ENCODE data around the gene SNX12.

SNX12 gene

GRCh38 chrX:71082822-71083221 is 14.7 kb upstream of the SNX12 start:
- TF ChIP-seq, protein P1, sequence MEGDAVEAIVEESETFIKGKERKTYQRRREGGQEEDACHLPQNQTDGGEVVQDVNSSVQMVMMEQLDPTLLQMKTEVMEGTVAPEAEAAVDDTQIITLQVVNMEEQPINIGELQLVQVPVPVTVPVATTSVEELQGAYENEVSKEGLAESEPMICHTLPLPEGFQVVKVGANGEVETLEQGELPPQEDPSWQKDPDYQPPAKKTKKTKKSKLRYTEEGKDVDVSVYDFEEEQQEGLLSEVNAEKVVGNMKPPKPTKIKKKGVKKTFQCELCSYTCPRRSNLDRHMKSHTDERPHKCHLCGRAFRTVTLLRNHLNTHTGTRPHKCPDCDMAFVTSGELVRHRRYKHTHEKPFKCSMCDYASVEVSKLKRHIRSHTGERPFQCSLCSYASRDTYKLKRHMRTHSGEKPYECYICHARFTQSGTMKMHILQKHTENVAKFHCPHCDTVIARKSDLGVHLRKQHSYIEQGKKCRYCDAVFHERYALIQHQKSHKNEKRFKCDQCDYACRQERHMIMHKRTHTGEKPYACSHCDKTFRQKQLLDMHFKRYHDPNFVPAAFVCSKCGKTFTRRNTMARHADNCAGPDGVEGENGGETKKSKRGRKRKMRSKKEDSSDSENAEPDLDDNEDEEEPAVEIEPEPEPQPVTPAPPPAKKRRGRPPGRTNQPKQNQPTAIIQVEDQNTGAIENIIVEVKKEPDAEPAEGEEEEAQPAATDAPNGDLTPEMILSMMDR (IDR thresholded peaks at IDR 0.05), result no peak
- no peak for TF ChIP-seq ZFX (IDR thresholded peaks at IDR 0.05; ENCODE audit: borderline replicate concordance)
- H3K27ac ChIP-seq, result no peak overlapping the region

DNA sequence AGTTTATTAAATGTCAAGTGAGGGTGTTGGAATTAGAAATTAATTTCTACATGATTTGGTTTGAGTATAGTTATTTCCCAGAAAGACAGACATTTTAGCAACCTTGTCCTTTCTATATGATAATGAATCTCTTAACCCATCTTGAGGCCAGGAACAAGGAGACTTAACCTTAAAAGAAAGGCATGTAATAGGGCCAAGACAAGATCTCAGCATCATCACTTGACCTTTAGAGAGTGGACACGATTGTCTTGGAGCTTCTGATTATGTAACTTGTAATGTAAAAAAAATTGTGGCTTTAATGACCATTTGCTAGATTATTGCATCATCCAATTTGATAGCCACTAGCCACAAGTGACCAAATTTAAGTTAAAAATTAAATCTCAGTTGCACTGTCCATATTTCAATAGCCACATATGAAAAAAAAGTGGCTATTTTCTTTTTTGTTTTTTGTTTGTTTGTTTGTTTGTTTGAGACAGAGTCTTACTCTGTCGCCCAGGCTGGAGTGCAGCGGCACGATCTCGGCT is 14.1 kb upstream of the SNX12 start:
- TF ChIP-seq, protein P1 (IDR thresholded peaks at IDR 0.05), result no peak
- TF ChIP-seq ZFX (IDR thresholded peaks at IDR 0.05; ENCODE audit: borderline replicate concordance), result no peak

DNA sequence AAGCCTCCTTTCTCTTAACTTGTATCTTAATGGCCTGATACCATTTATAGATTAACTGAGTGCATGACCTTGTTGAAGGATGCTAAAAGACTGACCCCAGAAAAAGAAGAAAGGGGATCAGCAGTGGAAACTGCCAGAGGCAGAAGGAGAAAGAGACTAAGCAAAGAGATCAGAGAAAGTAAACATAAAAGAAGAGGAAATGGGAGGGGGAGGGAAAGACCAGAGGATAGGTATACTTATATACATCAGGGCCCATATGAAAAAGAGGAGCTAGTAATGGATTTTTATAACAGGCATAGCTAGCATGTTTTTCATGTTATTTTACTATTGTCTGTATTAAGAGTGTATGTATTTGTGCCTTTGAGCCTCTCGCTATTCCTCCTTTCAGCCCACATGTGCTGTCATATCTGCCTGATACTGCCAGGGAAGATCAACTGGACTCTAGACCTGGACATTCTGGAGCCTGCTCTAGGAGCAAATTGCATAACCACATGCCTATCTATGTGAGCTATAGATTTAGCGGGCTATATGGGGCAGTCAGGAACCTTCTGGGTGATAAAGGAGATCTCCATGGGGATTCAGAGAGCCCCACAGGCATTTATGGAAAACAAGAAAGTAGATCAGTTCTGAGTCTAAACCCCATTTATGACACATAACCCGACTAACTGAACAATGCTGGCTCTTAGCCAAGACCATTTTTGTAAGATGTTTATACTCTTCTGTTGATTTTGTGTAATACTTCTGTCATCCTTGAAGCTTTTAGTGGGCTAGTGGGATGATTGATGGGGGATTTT is 13.4 kb upstream of the SNX12 start:
- TF ChIP-seq ZFX (IDR thresholded peaks at IDR 0.05; ENCODE audit: borderline replicate concordance), result no peak
- TF ChIP-seq, protein P1 (IDR thresholded peaks at IDR 0.05), result no peak
- H3K27ac ChIP-seq, result no peak overlapping the region

More for the DNA sequence above, 14.1 kb upstream of the SNX12 start:
- H3K27ac ChIP-seq, result no peak overlapping the region

DNA sequence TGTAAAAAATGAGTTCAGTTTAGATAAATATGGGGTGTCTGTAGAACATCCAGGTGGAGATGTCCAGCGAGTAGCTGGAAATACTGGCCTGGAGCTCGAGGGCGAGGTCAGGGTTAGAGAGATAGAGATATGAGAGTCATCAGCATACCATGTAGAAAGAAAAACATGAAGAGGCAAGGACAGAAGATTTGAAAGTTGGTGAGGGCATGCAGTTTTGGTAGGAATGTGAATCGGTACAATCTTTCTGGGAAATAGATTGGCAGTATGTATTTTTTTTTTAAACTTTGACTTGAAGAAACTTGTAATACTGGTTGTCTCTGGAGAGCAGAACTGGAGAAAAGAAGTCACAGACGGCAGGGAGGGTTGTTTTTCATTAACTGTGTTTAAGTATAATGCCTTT is 2.4 kb upstream of the SNX12 start:
- H3K27ac ChIP-seq, result no peak overlapping the region
- TF ChIP-seq, protein P1 (IDR thresholded peaks at IDR 0.05), result no peak
- no peak for TF ChIP-seq ZFX (IDR thresholded peaks at IDR 0.05; ENCODE audit: borderline replicate concordance)

- peak overlapping the region; percentile 67 for H3K27ac ChIP-seq
Observed at GRCh38 chrX:71067712-71068043, 456 bp downstream of the SNX12 start.

GRCh38 chrX:71067089-71067488 is 1.0 kb downstream of the SNX12 start:
- peak overlapping the region; percentile 67; the same call in 1 of the 2 replicates for H3K27ac ChIP-seq

More at GRCh38 chrX:71067712-71068043, 456 bp downstream of the SNX12 start:
- no peak for TF ChIP-seq ZFX (IDR thresholded peaks at IDR 0.05; ENCODE audit: borderline replicate concordance)
- TF ChIP-seq, protein P1 (IDR thresholded peaks at IDR 0.05), result no peak

More at GRCh38 chrX:71067089-71067488, 1.0 kb downstream of the SNX12 start:
- TF ChIP-seq, protein P1 (IDR thresholded peaks at IDR 0.05), result no peak
- TF ChIP-seq ZFX (IDR thresholded peaks at IDR 0.05; ENCODE audit: borderline replicate concordance), result no peak

All from 22Rv1 (cell line).